GM21526 (cell line): ENCODE measurements around the gene SLC25A47.

ENCODE experiments used
- ATAC-seq: cut with Tn5 transposase; IDR thresholded peaks from one replicate; pipeline ENCODE4 v1.9.1; 2021; ENCODE audit warnings: moderate library complexity; ENCODE audit not compliant: unreplicated experiment, low FRiP score

SLC25A47 gene

GRCh38 chr14:100322138-100322957 lies 791 bp upstream of the SLC25A47 start:
- ATAC-seq = no peak

GRCh38 chr14:100323942-100324307 lies 786 bp downstream of the SLC25A47 start:
- ATAC-seq = no peak

- ATAC-seq = no peak
Observed at GRCh38 chr14:100325231-100325632, 2.1 kb downstream of the SLC25A47 start.

GRCh38 chr14:100325958-100326357 lies 2.8 kb downstream of the SLC25A47 start:
- no peak for ATAC-seq

- ATAC-seq = no peak
Observed at GRCh38 chr14:100327128-100327527, 4.0 kb downstream of the SLC25A47 start.

GRCh38 chr14:100328495-100329163 lies 5.5 kb downstream of the SLC25A47 start:
- no peak for ATAC-seq

- ATAC-seq = no peak
Observed at GRCh38 chr14:100329233-100330006, 6.3 kb downstream of the SLC25A47 start.

GRCh38 chr14:100330007-100330344 lies 6.8 kb downstream of the SLC25A47 start:
- no peak for ATAC-seq

- no peak for ATAC-seq
Observed at GRCh38 chr14:100330388-100330931, 7.3 kb downstream of the SLC25A47 start.

GRCh38 chr14:100332071-100332639 lies 9.0 kb downstream of the SLC25A47 start:
- ATAC-seq = no peak

GRCh38 chr14:100332797-100333196 lies 9.7 kb downstream of the SLC25A47 start:
- ATAC-seq = peak; percentile 62

GRCh38 chr14:100333311-100333710 lies 10.2 kb downstream of the SLC25A47 start:
- ATAC-seq = no peak

- ATAC-seq = no peak
Observed at GRCh38 chr14:100333827-100334226, 10.7 kb downstream of the SLC25A47 start.

- ATAC-seq = no peak
Observed at GRCh38 chr14:100334904-100335303, 11.8 kb downstream of the SLC25A47 start.

GRCh38 chr14:100336618-100337530 lies 13.7 kb downstream of the SLC25A47 start:
- ATAC-seq = no peak

GRCh38 chr14:100339766-100340422 lies 16.8 kb downstream of the SLC25A47 start:
- ATAC-seq = no peak

- ATAC-seq = no peak
Observed at GRCh38 chr14:100340423-100340813, 17.3 kb downstream of the SLC25A47 start.

- no peak for ATAC-seq
Observed at GRCh38 chr14:100341301-100342031, 18.3 kb downstream of the SLC25A47 start.

- ATAC-seq = no peak
Observed at GRCh38 chr14:100342195-100342594, 19.1 kb downstream of the SLC25A47 start.
